A673 (cell line): ENCODE results near the gene ZNF668. TPM values are rescaled to one million over a fixed set of nuclear protein-coding genes. Genes with fewer than 3 reads are reported as not detected.

Experiments used
- BruUV-seq: library from RNA; stranded (reverse); fragments of 400-500 nt; replicated peaks from 2 replicates; lab custom pipeline; 2021; lab: Mats Ljungman, UMichigan
- CTCF ChIA-PET: fragments of 300-600 bp; sonication (Branson Sonifier 250); formaldehyde crosslinking; loops from one replicate; lab custom pipeline; 2022; ENCODE audit warnings: antibody characterized with exemption; lab: Charles Lee
- POLR2A ChIA-PET: fragments of 300-600 bp; sonication (Branson Sonifier 250); formaldehyde crosslinking; loops from one replicate; lab custom pipeline; 2022; ENCODE audit warnings: antibody characterized with exemption; ENCODE audit not compliant: low non-redundant PET; lab: Charles Lee
- DNase-seq: peaks from one replicate; pipeline ENCODE4 v3.0.0-alpha.2; 2015; ENCODE audit warnings: low spot score
- H3K27ac ChIP-seq: fragments of 200-600 bp; sonication (generic); 2 replicates; pipeline ENCODE4 v1.5.1; 2016; ENCODE audit warnings: mixed run types, low read depth, mild to moderate bottlenecking, mixed read lengths, antibody characterized with exemption, low read length; ENCODE audit not compliant: poor library complexity, severe bottlenecking
- H3K27me3 ChIP-seq: fragments of 200-600 bp; sonication (generic); replicated peaks from 2 replicates; pipeline ENCODE4 v1.6.1; 2017; ENCODE audit warnings: mixed run types, low read depth, mild to moderate bottlenecking, mixed read lengths, antibody characterized with exemption, low read length; ENCODE audit not compliant: insufficient read depth, poor library complexity
- H3K36me3 ChIP-seq: fragments of 200-600 bp; sonication (generic); 2 replicates; pipeline ENCODE4 v1.6.1; 2016; ENCODE audit warnings: mixed run types, mild to moderate bottlenecking, mixed read lengths, antibody characterized with exemption, low read length; ENCODE audit not compliant: insufficient read depth, poor library complexity, severe bottlenecking
- H3K4me1 ChIP-seq: fragments of 200-600 bp; sonication (generic); 2 replicates; pipeline ENCODE4 v1.6.1; 2017; ENCODE audit warnings: mixed run types, mild to moderate bottlenecking, mixed read lengths, antibody characterized with exemption, low read length; ENCODE audit not compliant: insufficient read depth, poor library complexity, severe bottlenecking
- H3K4me3 ChIP-seq: fragments of 200-600 bp; sonication (generic); 2 replicates; pipeline ENCODE4 v1.5.1; 2016; ENCODE audit warnings: low read depth, mixed run types, mild to moderate bottlenecking, mixed read lengths, low read length; ENCODE audit not compliant: poor library complexity, severe bottlenecking
- H3K9me3 ChIP-seq: fragments of 200-600 bp; sonication (generic); 2 replicates; pipeline ENCODE4 v1.6.1; 2016; ENCODE audit warnings: mixed run types, low read depth, mild to moderate bottlenecking, mixed read lengths, antibody characterized with exemption, low read length; ENCODE audit not compliant: poor library complexity, severe bottlenecking
- EZH2 ChIP-seq: fragments of 200-600 bp; sonication (generic); IDR thresholded peaks from 2 replicates; pipeline ENCODE4 v1.6.1; 2017; ENCODE audit warnings: borderline replicate concordance, low read depth, mild to moderate bottlenecking, mixed read lengths, antibody characterized with exemption, low read length; ENCODE audit not compliant: poor library complexity, severe bottlenecking
- intact Hi-C: fragments of 100-400 bp; cut with micrococcal nuclease; formaldehyde crosslinking; loops from one replicate; pipeline ENCODE4 v1.10.0; 2022; ENCODE audit not compliant: unreplicated experiment
- total RNA-seq: library from RNA; stranded (reverse); gene quantifications from 2 replicates; pipeline ENCODE4 v1.2.3, GENCODE V29; 2021
- TF ChIP-seq, protein P1 (sequence below): fragments of 300-800, 200-600 bp; sonication (generic); conservative IDR thresholded peaks from 2 replicates; pipeline ENCODE4 v1.5.1; 2017; ENCODE audit warnings: low read depth, mild to moderate bottlenecking, antibody characterized with exemption, low read length, moderate library complexity, mixed read lengths

Gene ZNF668
- total RNA-seq, 1 experiment from 2014 or later = 19.8 TPM

DNA sequence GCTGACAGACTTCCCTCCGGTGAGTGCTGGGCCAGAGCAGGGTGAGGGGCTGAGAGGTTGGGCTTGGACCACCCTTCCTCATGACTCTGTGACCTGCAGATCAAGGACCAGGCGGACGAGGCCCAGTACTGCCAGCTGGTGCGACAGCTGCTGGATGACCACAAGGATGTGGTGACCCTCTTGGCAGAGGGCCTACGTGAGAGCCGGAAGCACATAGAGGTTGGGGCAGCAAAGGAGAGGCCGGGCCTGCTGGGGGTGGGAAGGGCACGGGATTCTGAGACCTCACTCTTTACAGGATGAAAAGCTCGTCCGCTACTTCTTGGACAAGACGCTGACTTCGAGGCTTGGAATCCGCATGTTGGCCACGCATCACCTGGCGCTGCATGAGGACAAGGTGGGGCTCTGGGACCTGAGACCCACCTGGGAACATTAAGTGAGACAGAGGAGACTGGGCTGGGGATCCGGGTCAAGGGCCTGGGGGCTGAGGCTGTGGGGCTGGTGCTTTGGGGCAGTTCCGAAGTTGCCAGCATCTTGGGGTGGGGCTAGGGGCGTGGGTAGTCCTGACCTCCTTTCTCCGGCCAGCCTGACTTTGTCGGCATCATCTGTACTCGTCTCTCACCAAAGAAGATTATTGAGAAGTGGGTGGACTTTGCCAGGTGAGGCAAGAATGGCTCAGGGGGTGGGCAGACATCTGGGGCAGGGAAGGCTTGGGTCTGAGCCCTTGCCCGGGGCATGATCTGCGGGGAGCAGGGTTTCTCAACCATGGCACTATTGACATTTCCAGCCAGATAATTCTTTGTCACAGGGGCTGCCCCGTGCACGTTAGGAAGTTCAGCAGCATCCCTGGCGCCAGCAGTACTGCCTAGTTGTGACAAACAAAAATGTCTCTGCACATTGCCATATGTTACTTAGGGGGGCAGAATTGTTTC is 36.3 kb upstream of the ZNF668 start:
- no TSS peak for BruUV-seq
- Histone ChIP-seq H3K4me1 (peaks cover 13% of the 10 kb centered on the region), H3K27ac (no peak overlapping the region), H3K9me3 (no peaks in the 10 kb centered on the region), H3K27me3 (no peaks in the 10 kb centered on the region), H3K4me3 (no peak overlapping the region), H3K36me3 (peaks cover 31% of the 10 kb centered on the region)
- intact Hi-C loops = no loop called here
- ChIA-PET POLR2A (no interaction called here), CTCF (no interaction called here)
- no peak for DNase-seq
- TF ChIP-seq, protein P1, sequence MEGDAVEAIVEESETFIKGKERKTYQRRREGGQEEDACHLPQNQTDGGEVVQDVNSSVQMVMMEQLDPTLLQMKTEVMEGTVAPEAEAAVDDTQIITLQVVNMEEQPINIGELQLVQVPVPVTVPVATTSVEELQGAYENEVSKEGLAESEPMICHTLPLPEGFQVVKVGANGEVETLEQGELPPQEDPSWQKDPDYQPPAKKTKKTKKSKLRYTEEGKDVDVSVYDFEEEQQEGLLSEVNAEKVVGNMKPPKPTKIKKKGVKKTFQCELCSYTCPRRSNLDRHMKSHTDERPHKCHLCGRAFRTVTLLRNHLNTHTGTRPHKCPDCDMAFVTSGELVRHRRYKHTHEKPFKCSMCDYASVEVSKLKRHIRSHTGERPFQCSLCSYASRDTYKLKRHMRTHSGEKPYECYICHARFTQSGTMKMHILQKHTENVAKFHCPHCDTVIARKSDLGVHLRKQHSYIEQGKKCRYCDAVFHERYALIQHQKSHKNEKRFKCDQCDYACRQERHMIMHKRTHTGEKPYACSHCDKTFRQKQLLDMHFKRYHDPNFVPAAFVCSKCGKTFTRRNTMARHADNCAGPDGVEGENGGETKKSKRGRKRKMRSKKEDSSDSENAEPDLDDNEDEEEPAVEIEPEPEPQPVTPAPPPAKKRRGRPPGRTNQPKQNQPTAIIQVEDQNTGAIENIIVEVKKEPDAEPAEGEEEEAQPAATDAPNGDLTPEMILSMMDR = no peak
- TF ChIP-seq EZH2 = no peak

DNA sequence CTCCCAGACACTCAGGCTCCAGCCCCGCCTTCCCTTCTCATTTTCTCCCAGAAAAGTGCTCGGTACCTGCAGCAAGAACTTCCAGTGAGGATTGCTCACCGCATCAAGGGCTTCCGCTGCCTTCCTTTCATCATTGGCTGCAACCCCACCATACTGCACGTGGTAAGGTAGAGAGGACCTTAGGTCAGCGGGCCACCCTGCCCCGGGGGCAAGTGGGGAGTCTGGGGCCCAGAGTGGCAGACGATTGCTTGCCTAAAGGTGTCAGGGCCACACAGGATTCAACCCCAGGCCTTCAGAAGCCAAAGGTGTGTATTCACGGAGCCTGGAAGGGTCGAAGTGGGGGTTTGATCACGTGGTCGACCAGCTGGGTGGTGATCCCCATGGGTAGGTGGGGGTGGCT is 35.6 kb upstream of the ZNF668 start:
- POLR2A ChIA-PET = no interaction called here
- CTCF ChIA-PET = no interaction called here
- H3K4me1 ChIP-seq = peaks cover 13% of the 10 kb centered on the region
- H3K27ac ChIP-seq = no peak overlapping the region
- peaks cover 31% of the 10 kb centered on the region for H3K36me3 ChIP-seq
- peak overlapping the region; percentile 96 for H3K4me3 ChIP-seq
- intact Hi-C loops = no loop called here
- BruUV-seq = no TSS peak
- no peaks in the 10 kb centered on the region for H3K9me3 ChIP-seq
- no peaks in the 10 kb centered on the region for H3K27me3 ChIP-seq
- DNase-seq = no peak
- no peak for TF ChIP-seq EZH2
- TF ChIP-seq, protein P1 = no peak

DNA sequence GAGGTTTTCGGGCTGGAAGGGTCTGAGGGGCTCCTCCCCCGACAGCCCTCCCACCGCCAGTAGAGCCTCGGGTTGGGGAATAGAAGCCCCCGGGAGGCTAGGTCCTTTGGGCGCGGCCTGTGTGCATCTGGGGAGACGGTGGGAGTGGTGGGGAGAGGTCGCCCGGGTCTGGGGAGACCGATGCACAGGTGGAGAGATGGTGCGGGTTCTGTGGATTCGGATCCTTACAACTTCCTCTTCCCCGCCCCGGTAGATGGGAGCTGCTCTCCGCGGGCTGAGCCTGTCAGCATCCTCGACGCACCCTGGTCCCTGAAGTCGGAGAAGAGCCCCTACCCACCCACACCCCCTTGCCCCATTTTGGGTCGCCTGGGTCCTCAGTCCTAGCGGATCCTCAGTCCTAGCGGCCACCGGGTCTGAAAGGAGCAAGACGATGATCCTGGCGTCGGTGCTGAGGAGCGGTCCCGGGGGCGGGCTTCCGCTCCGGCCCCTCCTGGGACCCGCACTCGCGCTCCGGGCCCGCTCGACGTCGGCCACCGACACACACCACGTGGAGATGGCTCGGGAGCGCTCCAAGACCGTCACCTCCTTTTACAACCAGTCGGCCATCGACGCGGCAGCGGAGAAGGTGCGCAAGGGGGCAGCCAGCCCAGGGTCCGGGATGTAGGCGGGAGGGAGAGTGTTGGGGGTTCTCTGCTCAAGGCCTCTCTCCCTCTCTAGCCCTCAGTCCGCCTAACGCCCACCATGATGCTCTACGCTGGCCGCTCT is 34.9 kb upstream of the ZNF668 start:
- ChIA-PET POLR2A (interaction anchor here (0.6 kb wide), 1 partner anchor 8 kb away, joined by 3 read pairs; the partner anchor contains the start of gene KAT8), CTCF (interaction anchor here (0.5 kb wide), 1 partner anchor 415 kb away, joined by 3 read pairs; no protein-coding TSS in a partner anchor)
- TSS peak; percentile 41 for BruUV-seq

More for the DNA sequence above, 34.9 kb upstream of the ZNF668 start:
- Histone ChIP-seq H3K4me1 (peaks cover 13% of the 10 kb centered on the region), H3K27me3 (no peaks in the 10 kb centered on the region), H3K9me3 (no peaks in the 10 kb centered on the region), H3K4me3 (peak overlapping the region; percentile 96), H3K36me3 (peaks cover 31% of the 10 kb centered on the region), H3K27ac (peak overlapping the region; percentile 87)
- intact Hi-C loops = no loop called here
- no peak for TF ChIP-seq EZH2
- TF ChIP-seq, protein P1 = no peak
- no peak for DNase-seq
